NCI-H1930 (cell line): ENCODE measurements around the gene KCNMA1.
A peak's percentile ranks its signal among the peaks of the same experiment; 100 is the strongest.

Source experiments
- DNase-seq, 2 experiments: peaks; one replicate each; lab custom pipeline; 2025; lab: John Stamatoyannopoulos, UW

Gene KCNMA1

GRCh38 chr10:77020426-77021040, 617.1 kb downstream of the KCNMA1 start:
- no peak for DNase-seq

DNA sequence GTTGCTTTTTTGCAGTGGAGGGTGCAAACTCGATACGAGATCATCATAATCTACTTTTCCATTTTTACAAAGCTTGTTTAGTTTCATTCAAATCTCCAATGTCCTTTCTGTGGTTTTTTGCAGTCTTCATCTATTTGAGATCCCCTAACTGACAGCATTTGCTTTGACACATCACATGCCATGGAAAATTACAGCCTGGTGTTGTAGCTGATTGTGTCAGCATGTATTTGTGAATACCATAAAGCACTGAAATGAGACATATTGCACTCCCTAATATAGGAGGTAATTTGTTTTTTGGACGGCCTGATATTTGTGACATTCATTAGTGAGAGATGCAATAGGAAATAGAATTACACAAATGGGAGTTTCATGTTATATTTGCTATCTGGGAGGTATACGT, 620.8 kb downstream of the KCNMA1 start:
- no peak for DNase-seq

DNA sequence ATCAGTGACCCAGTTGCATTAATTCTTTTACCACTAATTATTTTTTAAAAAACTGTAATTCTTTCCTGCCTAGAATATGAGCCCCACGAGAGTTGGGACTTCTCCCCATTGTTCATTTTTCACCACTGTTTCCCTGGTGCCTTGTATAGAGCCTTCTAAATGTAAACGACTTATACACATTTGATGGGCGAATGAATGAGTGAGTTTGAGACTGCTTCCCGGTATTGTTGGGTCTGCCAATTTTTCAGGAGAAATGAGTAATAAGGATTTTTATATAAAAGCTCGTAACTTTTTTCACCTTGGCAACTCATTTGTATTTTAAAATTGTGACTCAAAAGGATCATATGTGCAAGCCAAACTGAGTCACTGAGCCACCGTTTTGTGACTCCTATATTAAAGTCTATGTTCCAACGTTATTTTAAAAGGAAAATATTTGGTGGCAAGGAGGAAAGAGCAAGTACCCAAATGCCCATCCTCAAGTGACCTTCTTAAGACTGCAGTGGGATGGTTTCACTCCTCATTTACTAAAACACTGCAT, 621.3 kb downstream of the KCNMA1 start:
- DNase-seq = no peak

DNA sequence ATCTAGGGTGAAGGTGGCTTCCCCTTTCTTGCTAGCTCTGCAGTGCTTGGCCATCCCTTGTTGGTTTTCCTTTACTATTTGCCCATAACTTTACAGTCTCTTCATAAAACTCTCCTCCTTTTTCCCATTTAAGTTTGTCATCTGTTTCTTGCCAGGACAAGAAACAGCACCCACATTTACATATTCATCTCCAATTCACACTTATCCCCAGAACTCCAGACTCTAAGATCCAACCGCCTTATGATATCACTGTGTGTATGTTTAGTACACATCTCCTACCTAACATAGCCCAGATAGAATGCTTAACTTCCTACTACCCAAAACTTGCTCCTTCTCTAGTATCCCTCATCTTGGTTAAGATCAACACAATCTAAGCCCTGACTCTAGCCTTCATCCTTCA, 622.2 kb downstream of the KCNMA1 start:
- DNase-seq = no peak

- DNase-seq = no peak
These were observed 624.7 kb downstream of the KCNMA1 start for GRCh38 chr10:77012812-77013500.

GRCh38 chr10:77011874-77012811, 625.5 kb downstream of the KCNMA1 start:
- DNase-seq = no peak

- DNase-seq = no peak
These were observed 627.2 kb downstream of the KCNMA1 start for GRCh38 chr10:77010430-77010829.

- DNase-seq = no peak
These were observed 629.8 kb downstream of the KCNMA1 start for GRCh38 chr10:77007834-77008233.

- no peak for DNase-seq
These were observed 630.6 kb downstream of the KCNMA1 start for GRCh38 chr10:77006836-77007511.

- DNase-seq = no peak
These were observed 631.7 kb downstream of the KCNMA1 start for GRCh38 chr10:77005871-77006270.

- DNase-seq = peak; percentile 13 to 21
These were observed 632.6 kb downstream of the KCNMA1 start for GRCh38 chr10:77004917-77005564.

DNA sequence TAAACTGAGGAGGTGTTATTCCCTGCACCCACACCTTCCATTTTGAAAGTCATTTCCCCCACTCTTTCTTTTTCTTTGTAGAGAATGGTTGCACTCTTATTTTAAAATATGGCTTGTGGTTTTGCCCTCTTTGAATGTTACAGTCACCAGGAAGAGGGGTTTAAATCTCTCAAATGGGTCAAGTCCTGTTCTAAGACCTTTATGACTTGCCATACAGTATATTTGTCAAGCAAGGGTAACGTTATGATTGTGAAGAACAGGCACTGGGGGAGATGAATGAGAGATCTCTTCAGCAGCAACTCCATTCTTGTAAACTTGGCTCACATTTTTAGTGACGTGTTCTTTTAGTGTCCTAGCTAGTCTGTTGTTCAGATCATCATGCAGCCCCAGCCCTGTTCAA, 634.7 kb downstream of the KCNMA1 start:
- DNase-seq = no peak

DNA sequence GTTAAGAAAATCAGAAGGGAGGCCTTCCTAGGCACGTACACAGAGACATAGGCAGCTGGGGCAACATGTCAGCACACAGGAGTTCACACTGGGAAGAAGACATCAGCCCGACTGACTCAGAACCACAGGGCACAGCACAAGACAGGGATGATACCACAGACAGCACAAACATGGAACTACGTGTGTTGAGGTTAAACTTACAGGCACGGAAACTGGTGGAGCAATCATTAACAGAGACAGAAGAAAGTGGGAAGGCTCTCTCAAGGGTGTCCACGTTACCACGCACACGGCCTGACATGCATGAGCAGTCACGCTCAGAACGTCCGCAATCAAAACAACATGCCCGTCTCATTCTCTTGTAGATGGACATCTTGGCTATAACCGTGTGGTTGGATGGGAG, 636.4 kb downstream of the KCNMA1 start:
- no peak for DNase-seq

DNA sequence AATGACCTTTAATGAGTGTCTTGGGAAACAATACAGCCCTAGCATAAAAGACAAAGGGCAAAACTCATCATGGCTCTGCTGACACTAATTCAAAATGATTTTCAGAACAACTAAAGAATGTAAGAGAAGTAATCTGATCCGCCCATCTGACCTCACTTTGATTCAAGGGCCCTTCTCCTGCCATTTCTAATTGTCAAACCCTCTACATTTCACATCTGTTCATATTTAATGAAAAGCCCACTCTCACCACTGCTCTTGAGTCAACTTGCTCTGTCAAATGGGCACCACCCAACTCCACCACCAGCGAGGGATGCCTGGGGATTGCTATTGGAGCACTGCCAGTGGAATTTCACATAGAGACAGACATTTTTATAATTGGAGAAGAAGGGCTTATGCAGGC, 639.2 kb downstream of the KCNMA1 start:
- peak in 1 of 2 experiments; percentile 17 for DNase-seq

GRCh38 chr10:76997631-76998030, 640.0 kb downstream of the KCNMA1 start:
- no peak for DNase-seq

DNA sequence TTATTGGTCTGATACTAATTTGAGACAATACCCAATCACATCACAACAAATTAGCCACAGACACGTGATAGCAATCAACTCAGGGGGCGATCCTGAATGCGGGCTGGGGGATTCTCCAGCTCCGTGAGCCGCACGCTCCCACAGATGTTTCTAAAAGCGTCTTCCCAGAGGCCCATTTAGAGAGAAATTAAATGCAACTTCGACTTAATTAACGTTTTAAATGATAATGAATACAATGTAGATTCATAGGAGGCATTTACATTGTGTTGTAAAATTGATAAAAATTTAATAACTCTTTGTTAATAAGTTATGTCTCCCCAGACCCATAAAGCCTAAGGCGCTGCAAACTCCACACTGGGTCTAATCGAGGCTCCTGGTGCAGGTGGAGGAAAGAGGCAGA, 642.6 kb downstream of the KCNMA1 start:
- DNase-seq = no peak

DNA sequence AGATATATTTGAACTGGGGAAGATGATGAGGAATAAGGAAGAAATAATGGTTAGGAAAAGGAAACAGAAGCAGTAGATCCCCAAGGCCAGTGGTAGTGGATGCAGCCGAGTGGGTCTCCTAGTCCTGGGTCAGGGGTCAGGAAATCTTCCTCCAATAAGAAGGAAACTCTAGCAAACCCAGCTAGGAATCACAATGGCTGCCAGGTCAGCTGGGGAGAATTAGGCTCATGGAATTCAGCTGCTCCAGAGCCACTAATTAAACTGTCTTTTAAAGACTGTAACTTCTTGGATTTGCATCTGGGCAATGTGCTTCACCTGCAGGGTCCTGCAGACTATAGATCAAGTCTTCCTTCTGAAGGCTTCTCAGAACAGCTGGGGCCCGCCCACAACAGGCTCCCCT, 644.4 kb downstream of the KCNMA1 start:
- no peak for DNase-seq

DNA sequence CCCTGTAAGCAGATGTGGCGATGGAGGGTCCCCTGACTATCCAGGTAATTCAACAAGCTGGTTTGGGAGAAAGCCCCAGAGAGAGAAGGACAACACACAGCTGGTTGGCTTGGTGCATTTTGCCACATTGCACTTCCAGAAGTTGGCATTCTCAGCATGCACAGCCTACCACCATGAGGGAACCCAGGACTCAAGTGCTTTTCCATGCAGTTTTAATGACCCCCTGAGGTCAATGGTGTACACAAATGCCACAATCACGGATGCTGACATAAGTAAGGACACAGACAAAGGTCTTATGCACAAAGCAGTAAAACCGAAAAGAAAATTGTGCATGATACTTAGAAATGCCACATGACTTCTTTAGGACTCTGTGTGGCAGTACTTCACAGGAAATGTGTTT, 645.1 kb downstream of the KCNMA1 start:
- no peak for DNase-seq

DNA sequence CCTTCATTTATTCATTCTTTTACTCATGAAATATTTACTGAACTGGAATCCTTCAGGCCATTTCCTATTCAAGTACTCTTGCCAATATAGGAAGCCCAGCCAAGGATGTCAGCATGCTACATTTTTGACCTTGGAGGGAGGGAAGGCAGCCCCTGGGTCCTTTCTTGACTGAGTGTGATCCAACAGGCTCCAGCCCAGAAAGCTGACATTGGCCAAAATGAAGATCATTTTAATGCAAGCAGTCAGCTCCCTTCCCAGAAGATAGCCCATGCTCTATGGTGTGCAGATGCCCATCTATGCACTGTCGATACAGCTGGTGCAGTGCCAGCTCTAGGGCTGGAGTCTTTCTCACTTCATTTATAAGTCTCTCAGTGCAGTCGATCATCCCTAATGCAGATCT, 646.0 kb downstream of the KCNMA1 start:
- no peak for DNase-seq

- DNase-seq = no peak
These were observed 647.0 kb downstream of the KCNMA1 start for GRCh38 chr10:76990561-76990960.
